COLO668 (cell line): Measurements from ENCODE around the gene KANSL3.
A peak's percentile ranks its signal among the peaks of the same experiment; 100 is the strongest.
"Not testable (repeated sequence)": the region's sequence is repeated elsewhere in the genome, so short reads cannot be mapped to it uniquely, and the experiment has no call there.

Experiments used
- DNase-seq: peaks from one replicate; lab custom pipeline; 2025; ENCODE audit not compliant: unreplicated experiment; lab: John Stamatoyannopoulos, UW

The KANSL3 gene

GRCh38 chr2:96564026-96564425 is 74.1 kb downstream of the KANSL3 start:
- DNase-seq, result no peak

GRCh38 chr2:96558485-96558884 is 79.6 kb downstream of the KANSL3 start:
- DNase-seq, result no peak

GRCh38 chr2:96558061-96558460 is 80.1 kb downstream of the KANSL3 start:
- no peak for DNase-seq

GRCh38 chr2:96557421-96557820 is 80.7 kb downstream of the KANSL3 start:
- DNase-seq, result not testable (repeated sequence)

- DNase-seq, result peak; percentile 39
Observed at GRCh38 chr2:96556441-96557330, 81.4 kb downstream of the KANSL3 start.

- no peak for DNase-seq
Observed at GRCh38 chr2:96555146-96555610, 82.9 kb downstream of the KANSL3 start.

GRCh38 chr2:96554293-96555145 is 83.6 kb downstream of the KANSL3 start:
- DNase-seq, result peak; percentile 58

- not testable (repeated sequence) for DNase-seq
Observed at GRCh38 chr2:96553957-96554292, 84.2 kb downstream of the KANSL3 start.

GRCh38 chr2:96553176-96553956 is 84.7 kb downstream of the KANSL3 start:
- no peak for DNase-seq

GRCh38 chr2:96552315-96553175 is 85.6 kb downstream of the KANSL3 start:
- no peak for DNase-seq

- no peak for DNase-seq
Observed at GRCh38 chr2:96551605-96552314, 86.4 kb downstream of the KANSL3 start.

- no peak for DNase-seq
Observed at GRCh38 chr2:96550787-96551604, 87.1 kb downstream of the KANSL3 start.

- peak; percentile 40 for DNase-seq
Observed at GRCh38 chr2:96549967-96550786, 87.9 kb downstream of the KANSL3 start.

GRCh38 chr2:96549466-96549785 is 88.7 kb downstream of the KANSL3 start:
- no peak for DNase-seq

- DNase-seq, result no peak
Observed at GRCh38 chr2:96548558-96549465, 89.3 kb downstream of the KANSL3 start.

- DNase-seq, result no peak
Observed at GRCh38 chr2:96547731-96548171, 90.4 kb downstream of the KANSL3 start.

GRCh38 chr2:96547203-96547641 is 90.9 kb downstream of the KANSL3 start:
- DNase-seq, result no peak
